Stimulated activated CD4-positive, alpha-beta T cell treated with anti-CD3 and anti-CD28 coated beads, Interleukin-15, amount 100 ng/mL, for 1 hour (primary cell): ENCODE data around the gene C1GALT1.
"Not testable (repeated sequence)": the region's sequence is repeated elsewhere in the genome, so short reads cannot be mapped to it uniquely, and the experiment has no call there.

Experiments used
- DNase-seq, 2 donors: peaks; one replicate each; pipeline ENCODE4 v3.0.0-alpha.2; 2020; ENCODE audit warnings: low read depth in 1 of 2, low spot score in 1 of 2

Gene C1GALT1

DNA sequence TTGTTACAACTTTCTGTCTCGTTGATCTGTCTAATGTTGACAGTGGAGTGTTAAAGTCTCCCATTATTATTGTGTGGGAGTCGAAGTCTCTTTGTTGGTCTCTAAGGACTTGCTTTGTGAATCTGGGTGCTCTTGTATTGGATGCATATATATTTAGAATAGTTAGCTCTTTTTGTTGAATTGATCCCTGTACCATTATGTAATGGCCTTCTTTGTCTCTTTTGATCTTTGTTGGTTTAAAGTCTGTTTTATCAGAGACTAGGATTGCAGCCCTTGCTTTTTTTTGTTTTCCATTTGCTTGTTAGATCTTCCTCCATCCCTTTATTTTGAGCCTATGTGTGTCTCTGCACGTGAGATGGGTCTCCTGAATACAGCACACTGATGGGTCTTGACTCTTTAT, 17.2 kb downstream of the C1GALT1 start:
- DNase-seq, result not testable (repeated sequence)

DNA sequence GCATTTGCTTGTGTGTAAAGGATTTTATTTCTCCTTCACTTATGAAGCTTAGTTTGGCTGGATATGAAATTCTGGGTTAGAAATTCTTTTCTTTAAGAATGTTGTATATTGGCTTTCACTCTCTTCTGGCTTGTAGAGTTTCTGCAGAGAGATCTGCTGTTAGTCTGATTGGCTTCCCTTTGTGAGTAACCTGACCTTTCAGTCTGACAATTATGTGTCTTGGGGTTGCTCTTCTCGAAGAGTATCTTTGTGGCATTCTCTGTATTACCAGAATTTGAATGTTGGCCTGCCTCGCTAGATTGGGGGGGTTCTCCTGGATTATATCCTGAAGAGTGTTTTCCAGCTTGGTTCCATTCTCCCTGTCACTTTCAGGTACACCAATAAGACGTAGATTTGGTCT, 17.9 kb downstream of the C1GALT1 start:
- DNase-seq, result not testable (repeated sequence)

DNA sequence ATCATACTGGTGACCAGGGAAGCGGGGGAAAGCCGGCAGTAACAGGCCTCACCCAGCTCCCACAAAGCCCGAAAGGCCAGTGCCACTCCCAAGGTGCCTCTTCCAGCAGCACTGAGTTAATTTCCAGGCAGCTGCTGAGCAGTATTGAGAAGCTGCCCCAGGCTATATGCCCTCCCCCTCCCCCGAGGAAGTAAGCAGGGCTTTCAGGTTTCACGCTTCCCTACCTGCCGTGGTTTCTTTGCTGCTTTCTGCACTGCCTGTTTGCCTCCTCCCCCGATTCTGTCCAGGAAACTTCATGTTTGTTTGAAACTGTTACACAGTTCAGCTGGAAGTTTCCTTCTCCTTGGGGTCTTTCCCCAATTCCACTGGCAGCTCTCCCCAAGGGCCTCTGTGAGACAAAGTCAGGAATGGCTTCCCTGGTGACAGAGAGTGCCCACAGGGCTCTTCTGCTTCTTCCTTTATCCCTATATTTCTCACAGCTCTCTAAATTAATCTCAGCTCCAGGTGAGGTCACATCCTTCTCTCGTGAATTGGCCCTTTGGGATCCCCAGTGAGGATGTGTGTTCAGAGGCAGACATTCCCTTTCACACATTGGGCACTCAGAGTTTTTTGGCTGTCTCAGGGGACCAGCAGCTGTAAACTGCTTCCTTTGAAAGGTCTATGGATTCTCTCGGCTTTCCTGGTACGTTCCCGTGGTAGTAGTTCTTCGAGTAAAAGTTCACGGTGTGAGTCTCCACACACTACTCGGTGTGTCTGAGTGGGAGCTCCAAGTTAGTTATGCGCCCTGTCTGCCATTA, 19.4 kb downstream of the C1GALT1 start:
- DNase-seq, result no peak

DNA sequence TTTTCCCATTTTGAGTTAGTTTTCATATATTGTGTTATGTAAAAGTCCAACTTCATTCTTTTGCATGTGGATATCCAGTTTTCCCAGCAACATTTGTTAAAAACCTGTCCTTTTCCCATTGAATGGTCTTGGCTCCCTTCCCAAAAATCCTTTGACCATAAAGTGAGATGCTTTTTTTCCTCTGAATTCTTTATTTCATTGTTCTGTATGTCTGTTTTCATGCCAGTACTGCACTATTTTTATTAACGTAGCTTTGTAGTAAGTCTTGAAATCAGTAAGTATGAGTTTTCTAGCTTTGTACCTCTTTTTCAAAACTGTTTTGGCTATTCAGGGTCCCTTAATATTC, 20.0 kb downstream of the C1GALT1 start:
- no peak for DNase-seq

DNA sequence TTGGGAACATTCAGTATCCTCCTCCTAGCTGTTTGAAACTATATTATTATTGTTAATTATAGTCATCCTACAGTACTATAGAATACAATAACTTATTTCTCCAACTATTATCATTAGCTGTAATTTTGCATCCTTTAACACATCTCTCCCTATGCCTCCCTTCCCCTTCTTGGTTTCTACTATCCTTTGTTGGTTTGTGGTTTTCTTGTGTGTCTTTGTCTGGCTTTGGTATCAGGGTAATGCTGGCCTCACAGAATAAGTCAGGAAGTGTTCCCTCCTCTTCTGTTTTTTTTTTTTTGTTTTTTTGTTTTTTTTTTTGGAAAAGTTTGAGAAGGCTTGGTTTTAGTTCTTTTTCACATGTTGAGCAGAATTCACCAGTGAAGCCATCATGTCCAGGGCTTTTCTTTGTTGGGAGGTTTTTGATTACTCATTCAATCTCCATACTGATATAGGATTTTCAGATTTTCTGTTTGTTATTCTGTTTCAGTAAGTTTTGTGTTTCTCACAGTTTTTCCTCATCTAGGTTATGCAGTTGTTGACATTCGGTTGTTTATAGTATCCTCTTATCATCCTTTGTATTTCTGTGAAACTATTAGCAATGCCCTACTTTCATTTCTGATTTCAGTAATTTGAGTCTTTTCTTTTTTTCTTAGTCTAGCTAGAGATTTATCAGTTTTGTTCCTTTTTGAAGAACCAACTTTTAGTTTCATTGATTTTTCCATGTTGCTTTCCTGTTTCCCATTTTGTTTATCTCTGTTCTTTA, 21.6 kb downstream of the C1GALT1 start:
- no peak for DNase-seq

DNA sequence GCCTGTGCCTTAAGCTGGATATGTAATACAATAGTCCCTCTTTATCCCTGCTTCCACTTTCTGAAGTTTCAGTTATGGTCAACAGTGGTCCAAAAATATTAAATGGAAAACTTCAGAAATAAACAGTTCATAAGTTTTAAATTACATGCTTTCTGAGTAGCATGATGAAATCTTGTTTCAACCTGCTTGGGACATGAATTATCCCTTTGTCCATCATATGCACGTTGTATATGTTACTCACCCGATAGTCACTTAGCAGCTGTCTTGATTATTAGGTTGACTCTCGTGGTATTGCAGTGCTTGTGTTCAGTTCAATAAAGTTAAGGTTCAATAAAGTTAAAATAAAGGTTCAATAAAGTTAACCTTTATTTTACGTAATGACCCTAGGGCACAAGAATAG, 25.5 kb downstream of the C1GALT1 start:
- DNase-seq, result no peak

DNA sequence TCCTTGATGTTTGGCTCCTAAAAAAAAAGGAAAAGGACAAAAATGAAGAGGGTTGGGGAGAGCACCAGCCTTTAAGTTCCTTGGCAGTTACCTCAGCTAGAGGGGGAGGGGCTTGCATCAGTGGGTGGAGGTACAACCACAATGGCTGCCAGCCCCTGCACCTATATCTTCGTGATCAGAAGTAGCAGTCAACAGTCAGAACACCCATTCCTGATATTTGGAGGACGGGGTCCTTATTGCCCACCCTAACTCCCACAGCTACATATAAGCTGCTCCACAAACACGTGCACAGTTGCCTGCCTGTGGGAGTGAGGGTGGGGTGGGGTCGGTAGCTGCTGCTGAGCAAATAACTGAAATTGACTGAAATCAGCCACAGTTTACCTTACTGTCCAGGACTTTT, 26.2 kb downstream of the C1GALT1 start:
- DNase-seq, result no peak

DNA sequence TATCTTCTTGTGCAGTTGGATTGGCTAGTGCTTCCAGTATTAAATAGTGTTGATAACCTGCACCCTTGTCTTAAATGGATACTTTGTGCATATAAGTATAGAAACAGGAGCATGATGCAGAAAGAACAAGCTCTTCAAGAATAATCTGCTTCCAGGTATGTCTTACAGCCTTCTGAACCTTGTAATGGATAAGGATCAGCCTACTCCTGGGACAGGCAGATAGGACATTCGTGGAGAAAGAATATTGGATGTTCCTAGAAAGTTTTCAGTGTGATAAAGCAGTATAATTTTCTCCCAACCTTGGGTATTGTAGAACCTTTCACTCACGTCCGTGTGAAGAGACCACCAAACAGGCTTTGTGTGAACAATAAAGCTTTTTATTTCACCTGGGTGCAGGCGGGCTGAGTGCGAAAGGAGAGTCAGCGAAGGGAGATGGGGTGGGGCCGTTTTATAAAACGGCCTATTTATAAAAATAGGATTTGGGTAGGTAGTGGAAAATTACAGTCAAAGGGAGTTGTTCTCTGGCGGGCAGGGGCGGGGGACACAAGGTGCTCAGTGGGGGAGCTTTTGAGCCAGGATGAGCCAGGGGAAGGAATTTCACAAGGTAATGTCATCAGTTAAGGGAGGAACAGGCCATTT, 27.2 kb downstream of the C1GALT1 start:
- no peak for DNase-seq

DNA sequence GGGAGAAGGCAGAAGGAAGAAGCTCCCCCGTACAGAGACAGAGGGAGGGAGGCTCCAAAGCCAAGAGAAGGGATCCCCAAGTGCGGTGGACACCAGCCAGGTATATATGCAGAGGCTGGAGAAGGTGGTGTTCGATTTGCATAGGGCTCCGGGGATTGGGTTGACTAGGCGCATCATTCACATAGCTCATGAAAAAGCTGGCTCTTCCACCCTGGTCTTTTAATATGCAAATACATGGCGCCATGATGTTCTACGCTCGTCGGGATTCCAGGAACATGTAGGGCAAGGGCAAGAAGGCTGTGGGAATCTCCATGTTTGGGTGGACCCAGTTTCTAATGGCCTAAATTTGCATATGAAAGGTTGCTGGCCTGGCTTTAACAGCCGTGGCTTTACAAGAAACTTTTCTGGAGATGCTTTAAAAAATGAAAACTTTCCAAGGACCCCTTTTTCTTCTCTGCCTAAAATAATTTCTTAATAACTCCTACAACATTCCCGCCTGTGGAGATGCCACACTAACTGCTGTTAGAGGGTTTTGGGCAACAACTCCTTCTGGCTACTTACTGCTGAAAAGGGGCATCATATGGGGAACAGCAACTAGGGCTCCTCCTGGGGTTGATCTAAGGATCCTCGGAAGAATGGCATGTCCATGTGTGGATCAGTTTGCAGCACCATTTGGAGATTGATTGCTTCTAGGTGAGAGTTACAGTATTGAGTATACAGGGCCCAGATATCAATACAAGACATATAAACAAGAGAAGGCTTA, 28.3 kb downstream of the C1GALT1 start:
- no peak for DNase-seq

DNA sequence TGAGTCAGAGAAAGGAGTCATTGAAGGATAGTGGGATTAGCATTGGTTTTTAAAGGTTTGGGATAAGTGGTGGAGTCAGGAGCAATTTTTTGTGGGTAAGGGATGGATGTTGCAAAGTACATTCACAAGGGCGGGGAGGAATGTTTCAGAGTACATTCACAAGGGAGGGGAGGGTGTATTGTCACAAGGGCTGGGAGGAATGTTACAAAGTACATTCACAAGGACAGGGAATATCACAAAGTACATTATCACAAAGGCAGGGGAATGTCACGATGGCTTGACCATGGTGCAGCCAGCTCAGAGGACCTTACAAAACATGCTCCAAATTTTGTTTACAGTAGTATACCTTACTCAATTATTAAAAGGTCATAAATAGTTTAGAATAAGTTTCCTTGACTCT, 30.3 kb downstream of the C1GALT1 start:
- DNase-seq, result no peak

DNA sequence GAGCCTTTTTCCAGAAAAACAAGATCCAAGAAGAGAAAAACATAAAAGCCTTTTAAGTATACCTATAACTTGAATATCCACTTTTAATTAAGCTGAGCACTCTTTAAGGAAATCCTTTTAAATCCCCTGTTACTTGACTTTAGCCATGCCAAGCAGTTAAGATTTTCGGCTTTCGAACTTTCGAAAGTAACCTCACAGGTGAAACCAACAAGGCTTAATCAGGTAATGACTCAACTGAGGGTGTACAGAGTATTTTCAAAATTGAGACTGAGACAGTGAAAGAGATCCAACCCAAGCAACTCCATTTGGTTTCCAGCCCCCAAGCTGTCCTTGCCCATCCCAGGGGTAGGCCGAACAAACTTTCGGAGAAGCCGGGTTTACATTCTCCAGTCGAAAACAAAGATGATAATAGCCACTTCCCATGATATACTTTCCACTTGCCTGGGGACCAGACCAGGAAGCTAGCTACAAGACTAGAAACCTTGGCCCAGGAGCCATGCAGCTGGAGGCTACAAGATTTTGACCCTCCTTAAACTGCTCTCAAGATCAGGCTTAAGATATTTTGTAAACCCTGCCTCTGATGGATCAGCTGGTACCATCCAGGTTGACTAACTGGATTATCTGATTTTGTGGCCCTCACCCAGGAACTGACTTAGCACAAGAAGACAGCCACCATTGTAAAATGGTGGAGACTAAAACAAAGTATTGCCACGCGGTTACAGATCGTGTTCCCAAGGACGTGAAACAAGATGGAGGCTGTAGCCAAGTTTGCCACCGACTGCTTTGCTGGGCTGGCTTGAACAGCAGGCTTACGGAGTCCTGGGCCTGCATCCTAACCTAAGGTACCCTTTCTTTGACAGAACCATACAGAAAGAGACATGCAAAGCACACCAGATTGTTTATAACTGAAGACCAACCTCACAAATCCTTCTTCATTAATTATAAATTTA, 32.3 kb downstream of the C1GALT1 start:
- DNase-seq, result no peak

DNA sequence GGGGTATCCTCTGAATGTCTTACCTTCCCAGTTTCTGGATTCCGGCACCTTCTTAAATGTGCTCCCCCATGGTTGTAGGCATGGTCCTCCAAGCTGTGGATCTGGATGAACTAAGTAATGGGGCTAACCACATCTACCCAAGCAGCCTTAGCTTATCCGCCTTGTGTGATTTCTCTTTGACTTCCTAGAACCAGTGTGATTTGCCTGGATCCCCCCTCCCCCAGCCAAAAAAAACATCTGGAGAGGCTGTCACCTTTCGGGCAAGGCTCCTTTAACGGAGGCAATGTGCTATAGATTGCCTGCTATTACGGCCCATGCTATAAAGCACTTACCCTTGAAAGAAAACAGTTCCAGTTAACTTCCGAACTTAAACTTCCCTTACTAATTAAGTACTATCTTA, 33.9 kb downstream of the C1GALT1 start:
- no peak for DNase-seq

DNA sequence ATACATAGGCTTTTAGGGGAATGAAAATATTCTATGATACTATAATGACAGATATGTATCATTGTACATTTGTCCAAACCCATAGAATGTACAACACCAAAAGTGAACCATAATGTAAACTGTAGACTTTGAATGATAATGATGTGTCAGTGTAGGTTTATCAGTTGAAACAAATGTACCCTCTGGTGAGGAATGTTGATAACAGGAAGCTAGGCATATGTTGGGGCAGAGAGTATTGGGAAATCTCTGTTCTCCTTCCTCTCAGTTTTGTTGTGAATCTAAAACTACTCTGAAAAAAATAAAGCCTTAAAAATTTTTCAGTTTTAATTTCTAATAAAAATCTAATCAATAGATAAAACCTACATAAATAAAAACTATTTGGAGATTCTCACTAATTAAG, 36.9 kb downstream of the C1GALT1 start:
- no peak for DNase-seq

DNA sequence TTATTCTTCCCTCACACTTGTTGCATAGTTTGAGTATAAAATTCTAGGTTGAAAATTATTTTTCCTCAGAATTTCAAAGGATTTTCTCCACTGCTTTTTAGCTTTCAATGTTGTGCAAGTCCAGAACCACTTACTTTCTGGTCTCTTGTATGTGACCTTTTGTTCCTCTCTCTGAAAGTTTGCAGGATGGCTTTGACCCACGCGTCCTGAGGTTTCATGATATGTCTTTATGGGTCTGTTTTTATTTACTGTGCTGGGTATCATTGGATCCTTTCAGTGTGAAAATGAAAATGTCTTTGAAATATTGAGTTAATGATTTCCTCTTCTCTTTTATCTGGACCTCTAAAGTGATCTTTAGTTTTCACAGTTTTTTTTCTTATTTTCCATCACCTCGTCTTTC, 38.5 kb downstream of the C1GALT1 start:
- DNase-seq, result no peak

DNA sequence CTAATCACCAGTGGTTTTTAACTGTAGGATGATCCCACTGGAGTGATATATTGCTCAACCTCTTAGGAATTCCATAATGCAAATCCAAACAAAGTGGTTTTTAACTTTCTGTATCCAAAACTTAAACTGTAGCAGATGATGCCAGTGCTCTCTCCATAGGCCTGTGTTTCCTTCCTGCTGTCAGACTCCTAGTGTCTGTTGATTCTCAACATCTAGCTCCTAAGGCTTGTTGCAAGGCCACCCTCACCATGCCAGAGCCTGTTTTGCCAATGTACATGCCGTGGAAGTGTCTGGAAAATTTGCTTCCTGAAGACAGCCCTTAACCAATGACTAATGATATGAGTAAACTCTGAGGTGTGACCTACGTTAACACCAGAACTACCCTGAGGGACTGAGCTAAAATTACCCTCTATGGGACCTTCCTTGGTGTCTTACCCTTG, 39.3 kb downstream of the C1GALT1 start:
- DNase-seq, result no peak

DNA sequence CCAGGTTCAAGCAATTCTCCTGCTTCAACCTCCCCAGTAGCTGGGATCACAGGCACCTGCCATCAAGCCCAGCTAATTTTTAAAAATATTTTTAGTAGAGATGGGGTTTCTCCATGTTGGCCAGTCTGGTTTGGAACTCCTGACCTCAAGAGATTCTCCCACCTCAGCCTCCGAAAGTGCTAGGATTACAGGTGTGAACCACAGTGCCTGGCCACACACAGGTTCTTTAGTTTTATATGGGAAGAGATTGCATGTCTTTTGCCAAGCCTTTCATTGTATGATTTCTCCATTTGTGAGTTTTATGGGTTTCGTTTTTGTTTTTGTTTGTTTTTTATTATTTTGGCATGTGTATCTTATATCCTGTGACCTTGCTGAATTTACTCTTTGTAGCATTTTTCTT, 40.9 kb downstream of the C1GALT1 start:
- DNase-seq, result no peak

DNA sequence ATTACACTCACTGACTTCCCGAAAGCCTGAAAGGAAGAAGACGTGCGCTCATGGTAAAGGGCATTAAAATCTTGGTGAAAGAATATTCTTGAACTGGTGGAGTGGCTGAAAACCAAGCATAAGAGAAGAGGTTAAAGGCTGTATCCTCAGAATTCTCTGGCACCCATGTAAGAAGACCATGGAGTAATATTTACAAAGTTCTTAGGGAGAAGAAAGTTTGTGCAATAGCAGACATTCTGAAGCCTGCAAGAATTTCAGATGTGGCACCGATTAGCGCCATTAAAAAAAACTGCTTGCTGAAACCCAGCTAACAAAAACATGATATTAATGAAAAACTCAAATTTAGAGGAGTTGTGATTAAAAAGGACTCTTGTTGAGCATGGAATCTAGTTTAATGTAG, 44.1 kb downstream of the C1GALT1 start:
- DNase-seq, result no peak

DNA sequence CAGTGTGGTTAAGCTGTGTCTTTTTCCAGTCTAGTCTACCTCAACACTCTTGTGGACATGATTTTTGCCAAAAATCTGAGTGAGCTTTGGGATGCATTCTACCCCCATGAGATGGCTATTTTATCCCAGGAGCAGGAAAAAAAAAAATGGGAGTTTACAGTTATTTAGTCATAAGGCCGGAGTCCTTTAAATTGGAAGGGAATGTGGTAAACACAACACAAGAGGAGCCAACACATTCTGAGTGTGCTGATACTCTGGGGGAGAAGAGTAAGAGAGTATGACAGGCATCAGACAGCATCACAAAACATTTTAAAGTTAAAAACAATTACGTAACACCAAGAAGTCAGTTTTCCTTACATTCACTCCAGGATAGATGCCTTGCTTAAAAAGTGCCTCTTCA, 46.1 kb downstream of the C1GALT1 start:
- no peak for DNase-seq

DNA sequence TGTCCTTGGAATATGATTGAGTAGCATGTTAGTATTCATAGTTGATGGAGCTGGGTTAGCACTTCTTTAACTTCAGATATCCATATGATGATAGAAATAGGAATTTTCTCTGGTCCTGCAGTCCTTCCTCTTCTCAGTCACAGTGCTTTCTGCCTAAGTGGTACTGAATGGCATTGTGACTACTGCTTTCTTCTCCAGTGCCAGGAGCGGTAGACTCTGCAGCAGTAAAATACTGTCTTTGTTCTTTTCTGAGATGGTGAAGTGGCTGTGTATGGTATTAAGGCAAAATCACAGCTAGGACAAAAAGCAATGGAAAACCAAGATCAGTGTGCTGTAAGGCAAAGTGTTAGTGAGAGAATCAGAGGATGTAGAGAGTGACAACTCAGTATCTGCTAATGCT, 46.6 kb downstream of the C1GALT1 start:
- DNase-seq, result no peak

DNA sequence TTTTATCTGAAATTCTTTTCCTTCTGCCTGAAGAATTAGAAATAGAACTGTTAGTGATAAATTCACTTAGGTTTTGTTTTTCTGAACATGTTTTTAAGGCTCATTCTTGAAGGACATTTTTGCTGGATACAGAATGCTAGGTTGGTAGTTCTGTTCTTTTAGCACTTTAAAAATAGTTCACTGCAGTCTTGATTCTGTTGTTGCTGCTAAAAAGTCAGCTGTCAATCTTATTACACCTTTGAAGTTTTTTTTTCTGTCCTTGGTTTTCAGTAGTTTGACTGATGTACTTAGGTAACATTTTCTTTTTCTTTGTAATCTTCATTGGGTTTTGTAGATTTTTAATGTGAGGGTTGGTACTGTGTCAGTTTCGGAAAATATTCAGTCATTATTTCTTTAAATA, 48.7 kb downstream of the C1GALT1 start:
- DNase-seq, result no peak
